Heart left ventricle (tissue), 13 donors: ENCODE measurements around the gene S100PBP.

ENCODE experiments used
- POLR2A ChIP-seq, 2 donors: fragments of 450-650 bp; IDR thresholded peaks; one replicate each; pipeline ENCODE4 v1.6.1; 2017; ENCODE audit warnings: antibody characterized with exemption in 2 of 2, mild to moderate bottlenecking in 2 of 2, moderate library complexity in 2 of 2
- TF ChIP-seq, protein P1 (sequence below), 12 donors: fragments of 200-600 bp; sonication (generic) in 4 of 12; IDR thresholded peaks; one replicate each; pipeline versions ENCODE4 v1.5.0 to v1.8.0; 2018 to 2022; ENCODE audit warnings: antibody characterized with exemption in 12 of 12, mild to moderate bottlenecking in 5 of 12
- donor health status: ischemic (EF 13 %, LVEDD 7.1; RV severe dilation, severe dysfunction).
- donor health status: DM: no; HTN: yes; CAD: no.
- donor health status: DM: no; HTN: no; CAD: no.
- donor health status: ischemic (EF 25% LVEDD 6.9; RV normal size, moderate dysfunction).
- donor health status: ischemic (EF 25% LVEDD 5.7; RV mildly dilated, moderate dysfunction).
- donor health status: ischemic (EF 35%, LVEDD 5.7; RV mildly dilated, moderate dysfunction).
- donor health status: nonischemic (EF 11% LVEDD 7.7; RV severe dilation, severe dysfunction).
- donor health status: DM: yes; HTN: yes; CAD: no.
- donor health status: PGD.
- donor health status: ischemic (EF 29% LVEDD 5.4; RV normal size, mild dysfunction).
- donor health status: nonischemic (EF 23%, LVEDD 6.1; RV moderate dilation, normal function).

DNA sequence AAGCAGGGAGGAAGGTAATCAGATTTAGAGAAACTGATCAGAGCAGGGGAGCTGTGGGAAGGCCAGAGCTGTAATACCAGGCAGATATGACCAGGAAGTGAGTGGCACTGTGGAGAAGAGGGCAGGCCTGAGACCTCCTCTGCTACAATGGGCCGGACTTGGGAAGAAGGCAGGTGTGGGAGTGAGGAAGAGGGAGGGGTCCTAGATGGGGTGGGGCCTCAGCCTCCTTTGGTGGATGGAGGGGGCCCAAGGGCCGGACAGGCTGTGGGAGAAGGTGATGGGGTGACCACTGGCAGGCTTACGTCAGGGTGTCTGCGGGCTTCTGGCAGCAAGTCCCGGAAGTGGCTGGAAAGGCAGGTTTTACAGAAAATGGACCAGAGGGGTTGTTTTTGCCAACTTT lies 63.8 kb downstream of the S100PBP start:
- TF ChIP-seq, protein P1, sequence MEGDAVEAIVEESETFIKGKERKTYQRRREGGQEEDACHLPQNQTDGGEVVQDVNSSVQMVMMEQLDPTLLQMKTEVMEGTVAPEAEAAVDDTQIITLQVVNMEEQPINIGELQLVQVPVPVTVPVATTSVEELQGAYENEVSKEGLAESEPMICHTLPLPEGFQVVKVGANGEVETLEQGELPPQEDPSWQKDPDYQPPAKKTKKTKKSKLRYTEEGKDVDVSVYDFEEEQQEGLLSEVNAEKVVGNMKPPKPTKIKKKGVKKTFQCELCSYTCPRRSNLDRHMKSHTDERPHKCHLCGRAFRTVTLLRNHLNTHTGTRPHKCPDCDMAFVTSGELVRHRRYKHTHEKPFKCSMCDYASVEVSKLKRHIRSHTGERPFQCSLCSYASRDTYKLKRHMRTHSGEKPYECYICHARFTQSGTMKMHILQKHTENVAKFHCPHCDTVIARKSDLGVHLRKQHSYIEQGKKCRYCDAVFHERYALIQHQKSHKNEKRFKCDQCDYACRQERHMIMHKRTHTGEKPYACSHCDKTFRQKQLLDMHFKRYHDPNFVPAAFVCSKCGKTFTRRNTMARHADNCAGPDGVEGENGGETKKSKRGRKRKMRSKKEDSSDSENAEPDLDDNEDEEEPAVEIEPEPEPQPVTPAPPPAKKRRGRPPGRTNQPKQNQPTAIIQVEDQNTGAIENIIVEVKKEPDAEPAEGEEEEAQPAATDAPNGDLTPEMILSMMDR (IDR thresholded peaks at IDR 0.05) = no peak
- no peak for TF ChIP-seq POLR2A (IDR thresholded peaks at IDR 0.05)
